HG03060 (cell line): ENCODE results near the gene SEPTIN12.
"Not testable (repeated sequence)": the region's sequence is repeated elsewhere in the genome, so short reads cannot be mapped to it uniquely, and the experiment has no call there.

Source experiments
- ATAC-seq: cut with Tn5 transposase; IDR thresholded peaks from one replicate; pipeline ENCODE4 v1.9.1; 2021; ENCODE audit warnings: low read depth, moderate number of reproducible peaks; ENCODE audit not compliant: unreplicated experiment

Gene SEPTIN12

DNA sequence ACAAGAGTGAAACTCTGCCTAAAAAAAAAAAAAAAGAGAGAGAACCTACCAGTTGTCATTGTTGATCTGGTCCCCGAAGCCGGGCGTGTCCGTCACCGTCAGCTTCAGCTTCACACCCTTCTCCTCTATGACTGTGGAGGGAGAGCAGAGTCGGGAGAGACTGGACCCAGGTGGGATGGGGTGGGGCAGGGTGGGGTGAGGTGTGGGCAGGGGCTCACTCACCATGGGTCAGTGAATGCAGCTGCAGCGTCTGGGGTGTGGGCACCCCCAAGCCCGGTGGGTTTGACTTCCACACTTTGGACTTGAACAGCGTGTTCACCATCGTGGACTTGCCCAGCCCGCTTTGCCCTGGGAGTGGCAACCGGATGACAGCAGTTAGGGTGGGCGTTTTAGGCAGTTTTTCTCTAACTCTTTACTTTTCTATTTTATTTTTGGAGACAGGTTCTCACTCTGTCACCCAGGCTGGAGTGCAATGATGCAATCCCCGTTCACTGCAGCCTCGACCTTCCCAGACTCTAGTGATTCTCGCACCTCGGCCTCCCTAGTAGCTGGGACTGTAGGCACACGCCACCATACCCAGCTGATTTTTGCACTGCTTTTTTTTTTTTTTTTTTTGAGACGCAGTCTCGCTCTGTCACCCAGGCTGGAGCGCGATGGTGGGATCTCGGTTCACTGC, 2.2 kb downstream of the SEPTIN12 start:
- no peak for ATAC-seq

GRCh38 chr16:4784444-4784987, 3.6 kb downstream of the SEPTIN12 start:
- not testable (repeated sequence) for ATAC-seq

DNA sequence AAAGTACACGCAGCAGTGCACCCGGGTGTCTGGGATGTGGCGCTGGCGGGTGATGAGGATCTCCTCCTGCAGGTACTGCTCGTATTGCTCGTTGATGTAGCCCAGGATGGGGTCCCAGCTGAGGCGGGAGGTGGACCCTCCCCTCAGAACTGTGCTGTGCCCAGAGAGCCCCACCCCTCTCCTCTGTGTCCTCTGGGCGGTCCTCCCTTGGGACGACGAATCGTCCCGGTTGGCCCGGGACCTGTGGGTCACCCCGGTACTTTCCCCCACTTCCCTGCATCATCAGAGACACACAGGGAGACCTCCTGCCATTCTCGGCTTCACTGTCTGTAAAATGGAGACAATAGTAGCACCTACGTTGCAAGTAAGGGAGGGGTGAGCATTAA, 4.2 kb downstream of the SEPTIN12 start:
- ATAC-seq, result no peak

GRCh38 chr16:4783251-4783950, 4.7 kb downstream of the SEPTIN12 start:
- no peak for ATAC-seq

GRCh38 chr16:4780235-4780634, 7.9 kb downstream of the SEPTIN12 start:
- ATAC-seq, result no peak

DNA sequence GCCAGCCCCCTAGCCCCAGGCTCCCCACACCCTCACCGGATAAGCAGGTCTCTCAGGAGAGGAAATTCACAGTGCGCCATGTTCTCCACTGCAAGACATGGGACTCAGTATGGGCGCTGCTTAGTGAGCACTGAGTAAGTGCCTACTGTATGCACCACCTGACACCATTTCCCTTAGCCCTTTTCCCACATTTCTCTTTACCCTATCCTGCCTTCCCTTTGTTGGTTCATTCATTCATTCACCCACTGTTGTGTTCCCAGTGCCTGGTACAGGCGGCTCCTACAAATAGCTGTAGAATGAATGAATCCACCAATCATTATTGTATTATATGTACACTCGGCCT, 10.1 kb downstream of the SEPTIN12 start:
- no peak for ATAC-seq

- ATAC-seq, result no peak
These were observed 10.7 kb downstream of the SEPTIN12 start for GRCh38 chr16:4777339-4778049.

DNA sequence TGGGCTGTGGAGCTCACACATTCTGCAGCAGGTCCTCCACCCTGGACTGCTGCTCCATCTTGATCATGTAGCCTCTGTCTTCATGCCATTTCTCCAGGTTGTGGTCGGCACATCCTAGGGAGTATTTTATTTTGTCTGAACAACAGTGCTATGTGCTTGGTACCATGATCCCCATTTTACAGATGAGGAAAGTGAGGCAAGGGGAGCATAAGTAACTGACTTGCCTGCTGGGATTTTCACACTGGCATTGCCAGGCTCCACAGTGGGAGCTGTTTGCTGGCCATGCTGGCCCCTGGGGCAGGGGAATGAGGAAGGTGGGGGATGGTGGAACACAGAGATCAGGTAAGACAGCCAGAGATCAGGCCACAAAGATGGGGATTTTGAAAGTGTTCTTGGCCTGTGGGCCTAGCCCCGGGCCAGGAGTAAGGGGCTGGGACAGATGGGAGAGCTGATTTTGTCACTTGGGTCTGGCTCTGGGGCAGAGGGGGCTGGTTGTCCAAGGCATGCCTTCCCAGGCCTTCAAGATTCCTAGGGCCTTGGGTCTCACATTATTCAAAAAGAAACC, 11.9 kb downstream of the SEPTIN12 start:
- ATAC-seq, result no peak

- ATAC-seq, result no peak
These were observed 13.1 kb downstream of the SEPTIN12 start for GRCh38 chr16:4775005-4775404.

- no peak for ATAC-seq
These were observed 15.8 kb downstream of the SEPTIN12 start for GRCh38 chr16:4772351-4772750.

DNA sequence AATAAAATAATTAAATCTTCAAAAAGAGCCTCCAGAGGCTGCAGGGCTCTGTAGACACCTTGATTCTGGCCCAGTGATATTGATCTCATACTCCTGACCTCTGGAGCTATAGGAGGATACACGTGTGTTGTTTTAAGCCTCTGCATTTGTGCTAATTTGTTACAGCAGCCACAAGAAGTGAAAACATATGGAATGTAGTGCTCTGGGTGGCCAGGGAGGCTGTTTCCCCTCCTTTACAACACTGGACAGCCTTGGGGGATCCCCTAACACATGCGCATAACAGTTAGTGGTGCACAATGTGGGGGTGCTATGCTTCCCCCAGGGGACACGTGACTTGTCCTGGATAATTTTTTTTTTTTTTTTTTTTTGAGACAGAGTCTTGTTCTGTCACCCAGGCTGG, 16.5 kb downstream of the SEPTIN12 start:
- ATAC-seq, result no peak

GRCh38 chr16:4769306-4769638, 18.9 kb downstream of the SEPTIN12 start:
- ATAC-seq, result no peak

DNA sequence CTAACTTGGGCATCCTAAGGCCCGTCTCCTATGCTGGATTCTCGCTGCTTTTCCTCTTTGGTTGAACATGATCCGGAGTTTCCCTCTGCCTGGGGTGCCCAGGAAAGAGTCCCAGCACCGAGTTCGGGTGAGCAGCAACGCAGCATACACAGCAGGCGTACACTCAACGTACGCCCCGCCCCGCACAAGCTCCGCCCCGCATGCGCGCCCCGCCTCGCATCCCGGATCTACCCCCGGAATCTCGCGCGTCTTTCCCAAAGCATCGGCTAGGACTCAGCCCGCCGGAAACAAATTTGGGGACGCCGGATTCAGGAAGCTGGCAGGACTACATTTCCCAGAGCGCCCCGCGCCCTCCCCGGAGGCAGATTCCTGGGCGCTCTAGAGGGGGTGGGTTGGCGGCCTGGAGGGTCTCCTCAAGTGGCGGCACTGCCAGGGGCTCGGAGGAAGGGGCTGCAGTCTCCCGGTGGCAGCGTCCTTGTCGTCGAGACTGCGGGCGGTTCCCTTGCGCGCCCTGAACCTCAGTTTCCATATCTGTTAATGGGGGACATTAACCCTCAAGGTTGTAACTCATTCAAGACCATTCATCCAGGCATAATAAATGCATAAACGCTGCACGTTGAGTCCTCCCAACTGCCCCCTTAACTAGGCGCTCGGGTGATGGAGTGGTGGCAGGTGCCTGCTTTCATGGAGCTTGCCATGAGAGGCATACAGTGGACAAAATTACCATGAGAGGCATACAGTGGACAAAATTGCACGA, 19.4 kb downstream of the SEPTIN12 start:
- peak; percentile 49 for ATAC-seq

GRCh38 chr16:4767872-4768548, 20.1 kb downstream of the SEPTIN12 start:
- no peak for ATAC-seq

GRCh38 chr16:4766875-4767628, 21.1 kb downstream of the SEPTIN12 start, which contains the start of gene ZNF500:
TSS of gene ZNF500 (minus strand) at chr16:4767162. CDS start at chr16:4765978, 1,184 bp downstream.
- ATAC-seq, result peak; percentile 47

DNA sequence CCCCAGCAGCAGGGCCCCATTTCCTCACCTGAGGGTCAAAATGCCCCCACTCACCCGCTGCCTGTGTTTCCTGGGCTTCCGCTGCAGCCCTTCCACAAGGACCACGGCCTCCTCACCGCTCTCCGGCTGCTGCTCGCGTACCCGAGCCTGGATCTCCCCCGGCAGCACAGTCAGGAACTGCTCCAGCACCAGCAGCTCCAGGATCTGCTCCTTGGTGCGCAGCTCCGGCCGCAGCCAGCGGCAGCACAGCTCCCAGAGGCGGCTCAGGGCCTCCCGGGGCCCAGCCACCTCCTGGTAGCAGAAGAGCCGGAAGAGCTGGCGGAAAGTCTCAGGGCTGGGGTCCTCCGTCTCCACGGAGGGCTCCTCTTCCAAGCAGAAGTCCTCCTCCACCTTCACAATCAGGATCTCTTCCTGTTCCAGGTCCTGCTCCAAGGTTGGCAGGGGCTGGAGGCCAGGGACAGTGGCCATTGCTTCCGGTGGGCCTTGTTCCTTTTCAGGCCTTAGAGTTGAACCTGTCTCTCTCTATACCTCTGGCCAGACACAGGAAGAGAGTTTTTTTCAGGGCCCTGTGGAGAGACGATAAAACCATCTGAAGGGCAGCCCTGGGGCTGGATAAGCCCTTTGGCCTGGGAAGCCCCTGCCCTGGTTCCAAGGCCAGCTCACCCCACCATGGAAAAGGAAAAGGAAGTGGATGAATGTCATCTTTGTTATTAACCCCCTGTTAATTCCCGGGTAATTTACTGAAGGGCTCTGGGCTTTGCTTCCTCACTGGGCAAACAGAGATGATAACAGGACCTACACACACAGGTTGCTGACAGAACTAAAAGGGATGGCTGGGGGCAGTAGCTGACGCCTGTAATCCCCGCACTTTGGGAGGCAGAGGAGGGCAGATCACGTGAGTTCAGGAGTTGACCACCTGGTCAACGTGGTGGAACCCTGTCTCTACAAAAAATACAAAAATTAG, 22.4 kb downstream of the SEPTIN12 start:
- ATAC-seq, result no peak

DNA sequence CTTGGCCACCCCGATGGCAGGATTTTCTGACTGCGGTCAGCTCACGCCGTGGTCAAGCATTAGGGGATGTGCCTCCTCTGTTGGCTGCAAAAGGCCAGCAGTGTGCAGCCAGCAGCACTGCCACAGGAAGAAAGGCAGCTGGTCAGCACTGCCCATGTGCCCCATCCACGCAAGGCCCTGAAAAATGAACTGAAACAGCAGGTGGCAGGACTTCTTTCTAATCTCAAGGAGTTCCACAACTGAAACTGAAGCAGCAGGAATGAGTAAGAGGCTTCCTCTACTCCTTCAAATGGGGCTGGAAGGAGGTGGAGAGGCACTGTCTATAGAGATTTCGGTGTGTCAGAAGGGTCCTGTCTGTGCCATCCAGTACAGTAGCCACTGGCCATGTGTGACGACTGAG, 24.4 kb downstream of the SEPTIN12 start:
- ATAC-seq, result no peak

DNA sequence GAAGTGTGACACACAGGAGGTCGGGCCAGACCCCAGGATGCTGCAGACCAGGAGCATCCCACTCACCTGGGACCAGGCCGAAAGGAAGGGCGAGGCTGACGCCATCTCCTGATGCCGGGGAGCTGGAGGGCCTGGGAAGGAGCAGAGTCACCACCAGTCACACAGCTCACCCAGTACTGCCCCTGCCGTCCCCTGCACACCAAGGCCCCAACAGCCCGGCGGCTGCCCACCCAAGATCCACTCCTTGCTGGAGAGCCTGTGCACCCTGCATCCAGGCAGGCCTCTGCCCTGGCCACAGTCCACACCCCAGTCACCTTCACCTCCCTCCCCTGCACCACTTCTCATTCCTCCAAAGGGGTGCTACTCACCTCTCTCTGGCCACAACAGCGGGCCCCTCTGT, 25.9 kb downstream of the SEPTIN12 start:
- no peak for ATAC-seq
